CD1c-positive myeloid dendritic cell (primary cell): ENCODE data around the gene SRBD1.

ENCODE experiments used
- DNase-seq: peaks from one replicate; pipeline ENCODE4 v3.0.0-alpha.2; 2016; ENCODE audit errors: extremely low spot score

Gene SRBD1

GRCh38 chr2:45596761-45597160, 14.3 kb downstream of the SRBD1 start:
- DNase-seq = no peak

DNA sequence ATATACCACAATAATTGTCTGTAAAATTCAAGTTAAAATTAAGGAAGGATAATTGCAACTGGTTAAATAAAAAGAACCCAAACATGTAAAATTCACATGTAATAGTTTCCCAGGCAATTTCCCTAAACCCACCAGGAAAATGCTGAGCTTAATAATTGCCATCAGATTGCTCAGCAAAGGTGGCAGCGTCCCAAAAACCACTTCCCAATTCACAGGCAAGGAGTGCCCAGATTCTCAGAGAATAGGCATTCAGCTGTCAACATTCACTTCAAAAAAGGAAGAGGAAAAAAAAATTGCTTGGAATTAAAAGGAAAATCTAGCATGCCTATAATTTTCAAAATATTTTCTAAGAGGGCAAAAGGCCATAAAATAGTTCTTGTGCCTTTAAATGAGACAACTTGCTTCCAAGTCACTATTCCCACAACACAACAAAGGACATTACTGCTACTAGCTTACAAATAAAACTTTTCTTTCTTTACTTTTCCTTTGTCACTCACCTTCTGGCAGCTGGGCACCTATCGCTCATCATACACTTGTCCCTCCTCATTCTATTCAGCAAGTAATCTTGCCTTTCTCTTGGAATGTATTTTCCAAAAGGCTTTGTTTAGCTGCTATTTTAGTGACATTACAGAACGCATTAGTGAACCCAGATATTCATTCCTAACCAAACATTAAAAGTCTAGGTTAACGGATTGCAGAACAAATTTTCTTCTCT, 15.2 kb downstream of the SRBD1 start:
- peak; percentile 35 for DNase-seq

GRCh38 chr2:45591073-45591472, 20.0 kb downstream of the SRBD1 start:
- DNase-seq = no peak

DNA sequence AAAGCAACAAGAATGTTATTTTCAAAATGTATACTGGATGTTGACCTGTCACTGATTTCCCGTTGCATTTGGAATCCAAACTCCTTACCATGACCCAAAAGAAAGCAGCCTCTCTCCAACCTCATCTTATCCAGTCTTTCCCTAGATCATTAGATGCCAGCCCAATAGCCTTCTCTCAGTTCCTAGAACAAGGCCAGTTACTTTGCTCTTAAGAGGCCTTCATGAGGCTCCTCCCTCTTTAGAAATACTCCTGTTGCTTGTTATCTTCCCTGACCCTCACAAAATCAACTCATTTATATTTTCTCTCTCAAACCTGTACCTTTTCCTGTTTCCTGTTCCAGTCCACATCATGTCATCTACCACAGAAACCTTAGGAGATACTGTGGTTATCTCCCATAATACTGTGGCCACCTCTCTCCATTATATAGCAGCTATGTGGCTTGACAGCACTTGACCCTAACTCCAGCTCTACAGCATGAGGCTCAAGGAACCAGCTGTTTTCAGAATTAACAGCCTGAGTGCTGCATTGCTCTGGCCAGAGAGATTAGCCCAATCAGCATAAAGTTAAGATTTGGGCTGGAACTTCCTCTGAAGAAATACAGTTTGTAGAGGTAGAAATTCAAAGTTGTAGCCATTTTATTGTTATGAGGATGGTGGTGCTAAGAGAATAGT, 22.8 kb downstream of the SRBD1 start:
- no peak for DNase-seq

- no peak for DNase-seq
These were observed 24.5 kb downstream of the SRBD1 start for GRCh38 chr2:45586600-45586999.

DNA sequence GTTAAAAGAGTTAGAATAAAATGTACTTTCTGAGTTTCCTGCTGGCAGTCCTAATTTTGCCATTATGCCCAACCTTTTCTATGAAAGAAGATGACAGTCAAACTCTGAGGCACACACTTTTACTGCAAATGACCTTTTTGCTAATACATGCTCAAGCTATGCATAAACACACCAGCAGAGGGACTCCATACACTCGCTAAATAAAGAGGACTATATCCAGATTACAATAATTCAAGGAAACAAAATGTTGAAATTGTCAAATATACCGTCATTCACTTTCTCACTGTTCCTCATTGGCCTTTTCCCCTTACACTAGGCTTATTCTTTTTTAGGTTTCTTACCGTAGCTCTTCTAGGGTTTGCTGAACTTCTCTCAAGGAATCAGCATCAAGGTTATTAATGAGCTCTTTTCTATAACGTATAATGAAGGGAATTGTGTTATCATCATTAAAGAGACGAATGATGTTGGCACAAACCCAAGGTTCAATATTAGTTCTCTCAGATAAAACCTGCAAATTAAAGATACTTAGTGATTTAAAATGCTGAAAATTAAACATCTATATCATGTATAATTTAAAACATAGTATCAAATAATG, 25.7 kb downstream of the SRBD1 start:
- DNase-seq = peak; percentile 71

DNA sequence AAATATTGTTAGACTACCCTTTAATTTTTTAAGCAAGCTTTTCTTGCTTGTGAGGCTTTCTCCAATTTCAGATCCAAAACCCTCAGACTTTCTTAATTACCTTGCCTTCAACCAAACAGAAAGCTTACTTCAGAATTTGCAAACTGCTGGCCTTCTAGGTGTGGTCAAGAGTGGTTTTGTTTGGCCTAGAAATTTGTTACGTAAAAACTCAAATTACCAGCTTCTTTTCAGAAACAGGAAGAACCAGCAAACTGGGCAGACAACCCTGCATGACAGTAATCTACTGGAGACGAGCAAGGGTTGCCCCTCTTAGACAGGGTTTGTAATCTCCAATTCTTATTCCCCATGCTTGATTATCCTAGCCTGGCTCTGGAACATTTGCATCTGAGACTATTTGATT, 27.1 kb downstream of the SRBD1 start:
- DNase-seq = peak; percentile 38

DNA sequence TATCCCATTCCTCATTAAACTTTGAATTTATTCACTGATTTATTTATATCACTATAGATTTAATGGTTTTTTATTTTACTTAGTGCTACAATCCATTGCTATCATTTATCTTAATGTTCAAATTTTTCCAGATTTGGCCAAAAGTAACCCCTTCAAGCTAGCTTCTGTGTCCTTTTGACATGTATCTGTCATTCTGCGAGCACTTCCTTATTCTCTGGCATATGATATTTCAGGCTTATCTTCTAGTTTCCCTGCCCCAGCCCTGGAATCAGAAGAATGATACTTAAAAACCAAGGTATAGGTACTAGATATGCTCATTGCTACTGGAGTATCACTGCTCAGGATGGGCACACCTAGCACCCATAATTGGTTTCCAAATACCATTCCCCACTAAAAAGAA, 28.5 kb downstream of the SRBD1 start:
- DNase-seq = no peak

DNA sequence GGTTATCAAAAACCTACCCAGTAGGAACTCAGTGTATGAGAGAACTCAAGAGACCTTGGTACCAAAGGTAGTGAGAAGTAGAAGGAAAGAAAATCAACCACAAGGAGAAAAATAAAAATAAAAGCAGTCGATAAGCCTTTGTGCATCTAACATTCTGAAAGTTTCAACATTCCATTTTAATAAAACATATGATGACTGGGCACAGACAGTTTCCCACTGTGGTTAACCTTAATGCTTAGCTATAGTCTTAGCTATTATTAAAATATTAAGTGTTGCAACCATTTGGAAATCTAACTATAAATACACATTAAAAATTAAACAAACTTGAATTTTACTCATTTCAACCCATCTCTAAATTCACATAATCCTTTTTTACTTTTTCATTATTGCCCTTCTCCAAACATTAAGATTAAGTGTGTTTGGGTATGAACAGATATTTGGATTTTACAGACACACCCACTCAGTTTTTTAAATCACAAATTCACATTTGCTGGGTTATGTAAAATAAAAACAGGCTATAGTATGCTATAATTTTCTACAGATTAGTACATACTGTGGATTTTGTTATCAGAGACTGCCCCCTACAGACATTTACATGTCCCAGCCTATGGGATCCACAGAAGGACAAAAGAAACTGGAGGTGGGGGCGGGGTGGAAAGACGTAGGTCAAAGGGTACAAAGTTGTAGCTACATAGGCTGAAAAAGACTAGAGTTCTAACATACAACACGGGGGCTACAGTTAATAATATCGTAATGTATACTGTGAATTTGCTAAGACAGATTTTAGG, 32.8 kb downstream of the SRBD1 start:
- peak; percentile 51 for DNase-seq

GRCh38 chr2:45577441-45577840, 33.6 kb downstream of the SRBD1 start:
- no peak for DNase-seq

GRCh38 chr2:45575881-45576280, 35.2 kb downstream of the SRBD1 start:
- DNase-seq = peak; percentile 15

DNA sequence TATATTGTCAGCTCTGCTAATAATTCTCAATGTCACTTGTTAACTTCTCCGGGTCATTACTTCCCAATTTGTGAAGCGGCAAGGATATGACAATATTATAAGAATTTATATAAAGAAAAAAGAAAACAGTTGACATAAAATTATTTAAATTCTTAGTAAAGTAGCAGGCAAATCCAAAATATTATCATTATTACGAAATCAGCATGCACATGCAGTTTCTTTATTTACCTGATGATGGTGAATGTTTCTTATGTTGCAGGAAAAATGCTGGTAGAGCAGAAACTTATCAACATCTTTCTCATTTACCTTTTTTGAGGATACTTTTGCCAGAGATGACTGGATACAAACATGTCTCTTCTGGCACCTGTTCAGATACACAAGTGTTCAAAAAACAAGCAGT, 38.1 kb downstream of the SRBD1 start:
- no peak for DNase-seq

DNA sequence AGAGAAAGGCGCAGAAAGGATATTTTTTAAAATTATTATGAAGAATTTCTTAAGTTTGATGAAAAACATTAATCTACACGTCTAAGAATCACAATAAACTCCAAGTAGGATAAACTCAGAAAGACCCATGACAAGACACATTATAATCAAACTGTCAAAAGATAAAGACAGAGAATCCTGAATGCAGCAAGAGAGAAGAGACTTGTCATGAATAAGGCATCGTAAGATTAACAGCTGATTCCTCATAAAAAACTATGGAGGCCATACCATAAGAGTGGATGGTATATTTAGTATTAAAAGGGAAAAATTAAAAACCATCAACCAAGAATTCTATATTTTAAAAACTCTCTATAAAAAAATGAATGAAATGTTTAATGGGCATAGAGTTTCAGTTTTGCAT, 39.1 kb downstream of the SRBD1 start:
- DNase-seq = no peak

- no peak for DNase-seq
These were observed 40.3 kb downstream of the SRBD1 start for GRCh38 chr2:45570671-45571334.

- DNase-seq = no peak
These were observed 42.1 kb downstream of the SRBD1 start for GRCh38 chr2:45568935-45569334.

DNA sequence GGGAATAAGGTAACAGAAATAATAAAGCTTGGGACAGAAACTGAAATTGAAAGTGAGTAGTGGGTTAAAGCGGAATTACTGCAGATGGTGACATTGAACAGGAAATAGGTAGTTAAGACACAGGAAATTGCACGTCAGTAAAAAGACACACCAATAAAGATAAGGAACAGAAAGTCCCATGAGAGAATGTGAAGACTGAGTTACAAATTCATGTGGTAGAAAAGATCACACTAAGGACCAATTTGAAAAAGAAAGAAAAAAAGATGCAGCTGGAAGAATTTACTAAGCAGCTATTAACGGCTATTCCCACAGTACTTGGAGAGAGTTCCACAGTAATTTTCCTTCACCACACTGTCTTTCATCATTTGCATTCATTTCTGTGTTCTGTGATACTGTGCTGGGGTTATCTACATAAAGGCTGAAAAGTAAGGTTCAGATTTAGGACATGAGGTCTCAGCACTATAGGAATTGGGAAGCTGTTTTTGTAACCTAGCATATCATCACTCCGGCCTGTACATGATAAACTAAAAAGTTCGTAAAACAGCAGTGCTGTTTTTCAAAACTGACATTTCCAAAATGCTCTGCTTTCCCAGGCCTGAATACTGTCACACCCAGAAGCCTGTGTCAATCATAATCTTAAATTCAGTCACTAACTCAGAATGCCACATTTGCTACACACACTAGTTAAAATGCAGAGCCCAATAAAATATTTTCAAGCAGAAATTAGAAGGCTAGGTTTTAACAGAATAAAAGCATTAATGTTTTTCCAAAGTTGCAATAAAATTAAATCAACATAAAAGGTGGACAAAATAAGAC, 42.9 kb downstream of the SRBD1 start:
- DNase-seq = peak; percentile 83

- no peak for DNase-seq
These were observed 43.6 kb downstream of the SRBD1 start for GRCh38 chr2:45567288-45567963.

- DNase-seq = no peak
These were observed 51.6 kb downstream of the SRBD1 start for GRCh38 chr2:45559436-45559835.

DNA sequence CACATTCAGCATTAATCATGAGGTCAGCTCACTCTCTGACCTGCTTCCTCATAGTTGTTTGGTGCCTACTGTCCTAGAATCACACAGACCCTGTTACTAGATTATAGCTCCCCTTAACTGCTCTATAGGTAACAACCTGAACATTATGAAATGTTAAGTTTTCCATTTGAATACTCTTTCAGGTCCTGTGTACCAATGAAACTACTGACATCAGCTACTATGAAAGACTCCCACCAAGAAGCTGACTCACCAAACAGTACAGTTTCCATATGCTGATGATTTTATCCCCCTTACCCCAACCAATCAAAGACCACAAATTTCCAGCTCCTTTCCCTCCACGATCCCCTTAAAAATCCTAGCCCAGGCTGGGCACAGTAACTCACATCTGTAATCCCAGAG, 56.3 kb downstream of the SRBD1 start:
- DNase-seq = no peak

DNA sequence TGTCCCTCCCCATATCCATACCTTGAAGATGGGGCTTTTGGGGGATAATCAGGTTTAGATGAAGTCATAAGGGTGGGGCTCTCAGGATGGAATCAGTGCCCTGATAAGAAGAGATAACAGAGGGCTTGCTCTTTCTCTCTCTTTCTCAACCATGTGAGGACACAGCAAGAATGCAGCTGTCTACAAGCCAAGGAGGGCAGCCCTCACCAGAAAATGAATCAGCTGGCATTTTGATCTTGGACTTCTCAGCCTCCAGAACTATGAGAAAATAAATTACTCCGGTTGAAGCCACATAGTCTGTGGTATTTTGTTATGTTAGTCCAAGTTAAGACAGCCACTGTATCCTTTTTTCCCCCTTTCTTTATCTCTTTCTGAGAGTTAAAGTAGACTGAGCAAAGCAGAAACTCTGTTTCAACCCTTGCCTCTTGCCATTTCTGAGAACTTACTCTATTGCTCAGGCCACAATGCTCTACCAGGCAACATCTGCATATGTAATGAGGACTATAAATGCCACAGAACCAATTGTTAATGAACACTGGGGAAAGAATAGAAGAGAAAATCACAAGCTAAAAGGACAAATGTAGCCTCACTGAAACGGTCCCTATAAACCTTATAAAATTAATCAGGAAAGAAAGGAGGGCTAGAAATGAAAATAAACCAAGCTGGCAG, 56.9 kb downstream of the SRBD1 start:
- DNase-seq = no peak
